ENCODE measurements around the gene MLXIP. TPM values are rescaled to one million over a fixed set of nuclear protein-coding genes. Genes with fewer than 3 reads are reported as not detected.
"Not testable (repeated sequence)": the region's sequence is repeated elsewhere in the genome, so short reads cannot be mapped to it uniquely, and the experiment has no call there.

The MLXIP gene
- total RNA-seq, 1 experiment from 2014 or later: 16.7 TPM

DNA sequence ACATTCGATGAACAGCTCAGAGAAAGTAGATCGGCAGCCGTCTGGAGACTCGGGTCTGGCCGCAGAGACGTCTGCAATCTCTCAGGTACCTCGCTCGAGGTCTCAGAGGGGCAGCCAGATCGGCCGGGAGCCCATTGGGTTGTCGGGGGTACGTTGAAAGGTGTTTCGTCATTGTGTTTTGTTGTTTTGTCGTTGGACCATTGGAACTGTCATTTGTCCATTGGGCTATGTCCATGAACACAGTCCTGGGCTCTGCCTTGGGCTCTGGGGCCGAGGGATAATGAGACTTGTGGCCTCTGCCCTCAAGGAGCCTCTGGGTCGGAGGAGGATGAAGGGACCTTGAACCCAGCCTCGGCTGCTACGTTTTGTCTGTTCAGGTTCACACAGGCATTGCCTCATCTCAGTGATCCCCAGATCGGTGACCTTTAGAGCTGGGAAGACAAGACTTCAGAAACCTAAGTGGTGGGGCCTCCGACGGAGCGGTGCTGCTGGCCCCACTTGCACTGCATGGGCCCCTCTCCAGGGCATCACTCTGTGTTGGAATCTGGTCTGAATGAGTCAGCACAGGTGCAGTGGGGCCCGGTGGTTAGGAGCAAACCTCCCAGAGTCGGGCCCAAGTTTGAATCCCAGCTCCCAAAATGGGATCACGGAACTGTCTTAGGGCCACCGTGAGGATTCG is 23.6 kb upstream of the MLXIP start:
- Histone ChIP-seq H3K4me3 (ENCODE audit: low read length) (no peak overlapping the region), H3K36me3 (ENCODE audit: low read depth, low read length) (peaks cover 31% of the 10 kb centered on the region), H3K4me1 (ENCODE audit: insufficient read depth, low read length) (no peaks in the 10 kb centered on the region), H3K9ac (ENCODE audit: low read length) (no peak overlapping the region), H3K9me2 (replicated peaks; ENCODE audit: low read length) (no peaks in the 10 kb centered on the region), H3K79me2 (ENCODE audit: low read length) (no peaks in the 10 kb centered on the region), H4K20me1 (ENCODE audit: low read length) (no peaks in the 10 kb centered on the region), H3K27ac (ENCODE audit: low read length) (no peak overlapping the region), H3K4me2 (ENCODE audit: low read length) (no peak overlapping the region), H3K27me3 (ENCODE audit: low read length) (no peaks in the 10 kb centered on the region), H3K9me3 (ENCODE audit: low read length) (no peaks in the 10 kb centered on the region), H3F3A (ENCODE audit: low read length, unreplicated experiment) (no peaks in the 10 kb centered on the region), H2AFZ (ENCODE audit: low read length) (no peak overlapping the region)
- BruUV-seq (replicated peaks): no TSS peak
- DNase-seq: no peak
- intact Hi-C loops (cut with micrococcal nuclease): loop anchor here (1.0 kb wide), 3 partner anchors 68 to 136 kb away; no protein-coding TSS in a partner anchor
- TF ChIP-seq CTCF (conservative IDR thresholded peaks at IDR 0.05; ENCODE audit: low read depth, low read length) (no peak), EZH2 (IDR thresholded peaks at IDR 0.05; ENCODE audit: low read length, unreplicated experiment) (no peak), EZH2phosphoT487 (IDR thresholded peaks at IDR 0.05; ENCODE audit: borderline replicate concordance, low read length) (no peak)
- POLR2A ChIA-PET (ENCODE audit: unreplicated experiment): no interaction called here
- CTCF ChIA-PET: interaction anchor here (0.8 to 1.0 kb wide), 2 partner anchors 8 to 68 kb away, joined by 5 read pairs; no protein-coding TSS in a partner anchor
- no peak for ATAC-seq

DNA sequence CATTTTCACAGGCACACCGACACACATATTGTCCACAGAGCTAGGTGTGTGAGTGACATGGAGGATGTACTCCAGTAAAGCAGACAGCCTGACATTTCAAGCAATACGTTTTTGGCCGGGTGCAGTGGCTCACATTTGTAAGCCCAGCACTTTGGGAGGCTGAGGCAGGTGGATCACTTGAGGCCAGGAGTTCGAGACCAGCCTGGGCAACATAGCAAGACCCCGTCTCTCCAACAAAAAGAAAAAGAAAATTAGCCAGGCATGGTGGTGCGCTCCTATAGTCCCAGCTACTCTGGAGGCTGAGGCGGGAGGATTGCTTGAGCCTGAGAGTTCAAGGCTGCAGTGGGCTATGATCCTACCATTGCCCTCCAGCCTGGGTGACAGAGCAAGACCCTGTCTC is 22.1 kb upstream of the MLXIP start:
- H3K4me3 ChIP-seq (ENCODE audit: low read length); H3K4me1 ChIP-seq (ENCODE audit: insufficient read depth, low read length); intact Hi-C loops (cut with micrococcal nuclease); H3K9me2 ChIP-seq (replicated peaks; ENCODE audit: low read length); H3K9ac ChIP-seq (ENCODE audit: low read length); H3K27ac ChIP-seq (ENCODE audit: low read length); POLR2A ChIA-PET (ENCODE audit: unreplicated experiment); H3K79me2 ChIP-seq (ENCODE audit: low read length); H2AFZ ChIP-seq (ENCODE audit: low read length); DNase-seq; CTCF ChIA-PET; H3K9me3 ChIP-seq (ENCODE audit: low read length); ATAC-seq; H3K27me3 ChIP-seq (ENCODE audit: low read length); H3F3A ChIP-seq (ENCODE audit: low read length, unreplicated experiment); H3K4me2 ChIP-seq (ENCODE audit: low read length); BruUV-seq (replicated peaks); H4K20me1 ChIP-seq (ENCODE audit: low read length): not testable (repeated sequence)
- H3K36me3 ChIP-seq (ENCODE audit: low read depth, low read length): peaks cover 38% of the 10 kb centered on the region

- H3K4me3 ChIP-seq (ENCODE audit: low read length): no peak overlapping the region
- H3K27me3 ChIP-seq (ENCODE audit: low read length): no peaks in the 10 kb centered on the region
- ChIA-PET POLR2A (ENCODE audit: unreplicated experiment) (no interaction called here), CTCF (no interaction called here)
- no peak overlapping the region for H3K4me2 ChIP-seq (ENCODE audit: low read length)
- no peak for TF ChIP-seq EZH2phosphoT487 (IDR thresholded peaks at IDR 0.05; ENCODE audit: borderline replicate concordance, low read length)
- no peak for TF ChIP-seq CTCF (conservative IDR thresholded peaks at IDR 0.05; ENCODE audit: low read depth, low read length)
- no peak for TF ChIP-seq EZH2 (IDR thresholded peaks at IDR 0.05; ENCODE audit: low read length, unreplicated experiment)
- no peak overlapping the region for H3K9ac ChIP-seq (ENCODE audit: low read length)
- DNase-seq (no peak), ATAC-seq (no peak)
- peaks cover 6% of the 10 kb centered on the region for H3K4me1 ChIP-seq (ENCODE audit: insufficient read depth, low read length)
- no peak overlapping the region for H3K27ac ChIP-seq (ENCODE audit: low read length)
- H3K9me3 ChIP-seq (ENCODE audit: low read length): no peaks in the 10 kb centered on the region
- H2AFZ ChIP-seq (ENCODE audit: low read length): no peak overlapping the region
- peaks cover 4% of the 10 kb centered on the region for H3F3A ChIP-seq (ENCODE audit: low read length, unreplicated experiment)
- H3K36me3 ChIP-seq (ENCODE audit: low read depth, low read length): peaks cover 38% of the 10 kb centered on the region
- BruUV-seq (replicated peaks): no TSS peak
- H3K79me2 ChIP-seq (ENCODE audit: low read length): no peaks in the 10 kb centered on the region
- intact Hi-C loops (cut with micrococcal nuclease): no loop called here
- no peaks in the 10 kb centered on the region for H3K9me2 ChIP-seq (replicated peaks; ENCODE audit: low read length)
- H4K20me1 ChIP-seq (ENCODE audit: low read length): no peaks in the 10 kb centered on the region
Observed at GRCh38 chr12:122057007-122057735, 21.4 kb upstream of the MLXIP start.

Measured in PC-3 (cell line).